ENCODE results near the gene APC2. TPM values are rescaled to one million over a fixed set of nuclear protein-coding genes. Genes with fewer than 3 reads are reported as not detected.

Gene APC2
- total and polyA plus RNA-seq, 7 experiments from 2014 or later = 0.01 to 0.24 (median 0.07) TPM

DNA sequence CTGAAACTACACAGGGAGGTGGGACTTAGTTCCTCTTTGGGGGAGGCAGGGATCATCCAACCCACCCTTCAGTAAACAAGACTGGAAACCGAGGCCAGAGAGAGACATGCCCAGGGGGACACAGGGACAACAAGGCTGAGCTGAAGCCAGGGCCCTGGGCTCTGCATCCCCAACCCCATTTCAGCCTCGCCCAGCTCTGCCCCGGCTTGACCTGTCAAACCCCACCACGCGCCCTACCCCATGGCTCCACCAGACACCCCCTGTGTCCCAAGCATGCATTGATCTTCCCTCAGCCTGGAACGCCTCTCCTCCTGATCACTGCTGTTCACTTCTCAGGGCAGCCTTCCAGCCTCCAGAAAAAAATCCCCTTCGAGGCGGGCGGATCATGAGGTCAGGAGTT lies 2.0 kb upstream of the APC2 start:
- intact Hi-C loops (cut with micrococcal nuclease) = loop anchor here in 1 of 2 donors (10.0 kb wide), 1 partner anchor 67 kb away; the partner anchor contains the start of gene ADAMTSL5
- DNase-seq (no peak), ATAC-seq (no peak)
- Mint-ChIP-seq H3K9me3 (peaks cover 0 to 4% (median 0%) of the 10 kb centered on the region in 11 donors), H3K4me1 (peaks cover 13 to 22% (median 13%) of the 10 kb centered on the region in 7 donors), H3K36me3 (peaks cover 0 to 4% (median 0%) of the 10 kb centered on the region in 5 donors), H3K4me3 (peak overlapping the region in 4 of 10 donors; percentile 10 to 63 (median 21)), H3K27ac (peak overlapping the region in 1 of 9 donors; percentile 69), H3K27me3 (peaks cover 31 to 56% (median 38%) of the 10 kb centered on the region in 5 donors)
- ChIA-PET CTCF (no interaction called here), POLR2A (no interaction called here)
- Histone ChIP-seq H3K36me3 (ENCODE audit: control insufficient read depth in 2 of 3, insufficient read depth in 3 of 3, low read length in 3 of 3) (no peaks in the 10 kb centered on the region), H3K27me3 (ENCODE audit: control insufficient read depth in 2 of 2, insufficient read depth in 2 of 2, low read length in 2 of 2) (peaks cover 12 to 43% of the 10 kb centered on the region in 2 donors), H3K9me3 (ENCODE audit: control insufficient read depth in 2 of 3, low read length in 3 of 3) (no peaks in the 10 kb centered on the region), H3K4me1 (ENCODE audit: control insufficient read depth in 2 of 2, insufficient read depth in 2 of 2, low read length in 2 of 2) (peaks cover 5 to 9% of the 10 kb centered on the region in 2 donors), H3K4me3 (ENCODE audit: low read length) (no peak overlapping the region), H3K27ac (ENCODE audit: low read depth, low read length) (no peak overlapping the region)

DNA sequence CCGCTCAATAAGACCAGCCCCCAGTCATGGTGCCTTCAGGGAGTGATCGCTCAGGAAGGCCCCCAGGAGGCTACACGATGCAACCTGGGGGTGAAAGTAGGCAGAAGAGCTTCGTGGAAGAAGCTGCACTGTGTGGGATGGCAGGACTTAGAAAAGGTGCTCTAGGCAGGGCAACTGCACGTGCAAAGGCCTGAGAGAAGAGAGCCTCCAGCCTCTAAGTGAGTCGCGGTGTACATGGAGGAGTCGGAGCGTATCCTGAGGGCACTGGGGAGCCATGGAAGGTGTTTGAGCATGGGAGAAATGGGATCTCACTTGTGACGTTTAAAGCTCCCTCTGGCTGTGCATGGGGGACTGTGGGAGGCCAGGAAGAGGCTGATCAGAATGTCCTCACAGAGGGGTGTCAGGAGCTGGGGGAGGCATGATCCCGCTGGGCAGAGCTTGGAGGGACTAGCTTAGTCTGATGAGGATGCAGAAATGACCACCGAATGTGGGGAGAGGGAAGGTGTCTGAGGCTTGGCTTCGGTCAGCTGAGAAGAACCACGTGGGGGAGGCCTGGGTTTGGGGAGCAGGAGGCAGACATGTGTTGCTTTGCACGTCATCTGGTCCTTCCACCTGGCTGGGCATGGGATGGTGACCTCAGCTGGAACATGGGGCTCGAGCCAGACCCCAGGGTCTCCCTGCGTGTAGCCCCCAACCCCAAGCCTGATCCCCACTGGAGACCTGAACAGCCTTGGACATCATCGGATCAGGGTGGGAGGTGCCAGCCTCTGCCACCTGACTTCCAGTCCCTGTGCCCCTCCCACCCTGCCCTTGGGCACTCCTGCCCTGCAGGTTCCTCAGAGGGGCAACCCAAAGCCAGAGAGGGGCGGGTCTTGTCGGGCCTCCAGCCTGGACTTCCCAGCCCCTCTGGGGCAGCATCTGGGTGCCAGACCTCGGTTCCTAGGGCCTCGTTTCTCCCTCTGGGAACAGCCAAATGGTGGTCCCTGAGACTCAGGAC lies 1.1 kb downstream of the APC2 start:
- H3K4me1 ChIP-seq (ENCODE audit: control insufficient read depth in 2 of 2, insufficient read depth in 2 of 2, low read length in 2 of 2) = peaks cover 8 to 14% of the 10 kb centered on the region in 2 donors
- POLR2A ChIA-PET = interaction anchor here (0.7 to 1.2 kb wide), 2 partner anchors 15 to 206 kb away, joined by 3 to 4 read pairs; no protein-coding TSS in a partner anchor
- ATAC-seq = no peak
- no peaks in the 10 kb centered on the region for H3K9me3 ChIP-seq (ENCODE audit: control insufficient read depth in 2 of 3, low read length in 3 of 3)
- H3K4me3 ChIP-seq (ENCODE audit: low read length) = no peak overlapping the region
- H3K27me3 ChIP-seq (ENCODE audit: control insufficient read depth in 2 of 2, insufficient read depth in 2 of 2, low read length in 2 of 2) = peaks cover 12 to 62% of the 10 kb centered on the region in 2 donors
- Mint-ChIP-seq H3K4me1 (peaks cover 8 to 38% (median 26%) of the 10 kb centered on the region in 7 donors), H3K27me3 (peaks cover 41 to 78% (median 51%) of the 10 kb centered on the region in 5 donors), H3K27ac (no peak overlapping the region), H3K36me3 (peaks cover 0 to 4% (median 0%) of the 10 kb centered on the region in 5 donors), H3K4me3 (peak overlapping the region in 5 of 10 donors; percentile 29 to 59 (median 34)), H3K9me3 (peaks cover 0 to 7% (median 0%) of the 10 kb centered on the region in 11 donors)
- intact Hi-C loops (cut with micrococcal nuclease) = no loop called here
- CTCF ChIA-PET = no interaction called here
- H3K36me3 ChIP-seq (ENCODE audit: control insufficient read depth in 2 of 3, insufficient read depth in 3 of 3, low read length in 3 of 3) = no peaks in the 10 kb centered on the region
- DNase-seq = no peak
- no peak overlapping the region for H3K27ac ChIP-seq (ENCODE audit: low read depth, low read length)

DNA sequence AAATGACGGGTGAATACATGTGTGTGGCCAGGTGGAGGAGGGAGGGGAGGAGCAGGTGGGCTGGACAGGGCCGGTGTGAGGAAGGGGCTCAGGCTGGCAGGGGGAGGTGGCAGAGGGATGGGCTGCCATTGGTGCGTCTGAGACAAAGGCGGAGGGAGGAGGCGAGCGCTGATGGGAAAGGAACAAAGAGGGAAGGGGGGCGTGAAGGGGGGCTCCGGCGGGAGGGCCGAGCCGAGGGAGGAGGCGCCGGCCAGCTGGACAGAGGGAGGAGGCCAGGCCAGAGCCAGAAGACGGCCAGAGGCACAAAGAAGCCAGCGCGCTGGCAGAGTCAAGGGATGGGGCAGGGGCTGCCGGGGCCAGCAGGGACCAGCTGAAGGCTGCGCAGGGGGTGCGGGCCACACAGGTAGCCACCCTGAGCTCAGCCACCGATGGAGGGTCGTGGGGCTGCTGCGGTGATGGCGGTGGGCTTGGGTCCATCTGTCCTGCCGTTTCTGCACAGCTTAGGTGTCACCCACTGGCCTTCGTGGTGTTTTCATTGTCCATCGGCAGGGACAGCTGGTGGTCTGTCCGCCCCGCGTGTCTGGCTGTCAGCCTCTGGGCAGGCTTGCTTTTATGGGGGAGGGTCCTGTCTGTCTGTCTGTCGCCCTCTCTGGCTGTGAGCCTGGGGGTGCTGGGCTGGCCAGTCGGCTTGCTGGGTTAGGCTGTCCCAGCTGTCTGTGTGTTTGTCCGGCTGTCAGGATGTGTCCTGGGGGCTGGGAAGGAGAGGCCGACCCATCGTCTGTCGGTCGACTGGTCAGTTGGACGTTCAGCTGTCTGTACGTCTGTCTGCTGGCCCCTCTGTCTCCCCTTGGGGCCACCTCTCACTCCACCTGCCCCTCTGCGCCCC lies 2.2 kb downstream of the APC2 start:
- H3K36me3 ChIP-seq (ENCODE audit: control insufficient read depth in 2 of 3, insufficient read depth in 3 of 3, low read length in 3 of 3) = no peaks in the 10 kb centered on the region
- H3K4me1 Mint-ChIP-seq = peaks cover 8 to 38% (median 26%) of the 10 kb centered on the region in 7 donors
- H3K27me3 ChIP-seq (ENCODE audit: control insufficient read depth in 2 of 2, insufficient read depth in 2 of 2, low read length in 2 of 2) = peaks cover 12 to 60% of the 10 kb centered on the region in 2 donors
- no peaks in the 10 kb centered on the region for H3K9me3 ChIP-seq (ENCODE audit: control insufficient read depth in 2 of 3, low read length in 3 of 3)
- intact Hi-C loops (cut with micrococcal nuclease) = no loop called here
- no peak overlapping the region for H3K4me3 ChIP-seq (ENCODE audit: low read length)
- ATAC-seq = no peak
- no peak overlapping the region for H3K27ac ChIP-seq (ENCODE audit: low read depth, low read length)
- H3K27ac Mint-ChIP-seq = no peak overlapping the region
- DNase-seq = no peak
- peaks cover 0 to 4% (median 0%) of the 10 kb centered on the region in 5 donors for H3K36me3 Mint-ChIP-seq
- peaks cover 0 to 7% (median 0%) of the 10 kb centered on the region in 11 donors for H3K9me3 Mint-ChIP-seq
- ChIA-PET CTCF (no interaction called here), POLR2A (interaction anchor here (0.5 kb wide), 1 partner anchor 587 kb away, joined by 3 read pairs; no protein-coding TSS in a partner anchor)
- peaks cover 41 to 76% (median 50%) of the 10 kb centered on the region in 5 donors for H3K27me3 Mint-ChIP-seq
- H3K4me1 ChIP-seq (ENCODE audit: control insufficient read depth in 2 of 2, insufficient read depth in 2 of 2, low read length in 2 of 2) = peaks cover 8 to 15% of the 10 kb centered on the region in 2 donors
- H3K4me3 Mint-ChIP-seq = no peak overlapping the region

DNA sequence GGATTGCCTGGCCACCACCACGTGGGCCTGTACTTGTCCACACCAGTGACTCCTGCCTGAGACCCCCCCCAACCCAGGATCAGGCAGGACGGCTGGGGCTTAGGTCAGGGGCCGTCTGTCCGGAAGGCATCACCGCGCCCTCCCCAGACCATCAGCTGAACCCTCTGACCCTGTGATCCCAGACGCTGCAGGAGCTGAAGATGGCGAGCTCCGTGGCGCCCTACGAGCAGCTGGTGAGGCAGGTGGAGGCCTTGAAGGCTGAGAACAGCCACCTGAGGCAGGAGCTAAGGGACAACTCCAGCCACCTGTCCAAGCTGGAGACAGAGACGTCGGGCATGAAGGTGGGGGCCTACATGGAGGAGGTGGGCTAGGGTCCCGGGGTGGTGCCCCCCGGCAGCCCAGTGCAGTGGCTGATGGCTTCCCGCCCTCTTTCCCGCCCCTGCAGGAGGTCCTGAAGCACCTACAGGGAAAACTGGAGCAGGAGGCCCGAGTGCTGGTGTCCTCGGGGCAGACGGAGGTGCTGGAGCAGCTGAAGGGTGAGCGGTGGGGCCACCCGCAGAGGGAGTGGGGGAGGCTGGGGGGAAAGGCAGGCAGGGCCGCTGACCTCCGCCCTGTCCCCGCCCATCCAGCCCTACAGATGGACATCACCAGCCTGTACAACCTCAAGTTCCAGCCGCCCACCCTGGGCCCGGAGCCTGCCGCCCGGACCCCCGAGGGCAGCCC lies 3.0 kb downstream of the APC2 start:
- no peak for DNase-seq

DNA sequence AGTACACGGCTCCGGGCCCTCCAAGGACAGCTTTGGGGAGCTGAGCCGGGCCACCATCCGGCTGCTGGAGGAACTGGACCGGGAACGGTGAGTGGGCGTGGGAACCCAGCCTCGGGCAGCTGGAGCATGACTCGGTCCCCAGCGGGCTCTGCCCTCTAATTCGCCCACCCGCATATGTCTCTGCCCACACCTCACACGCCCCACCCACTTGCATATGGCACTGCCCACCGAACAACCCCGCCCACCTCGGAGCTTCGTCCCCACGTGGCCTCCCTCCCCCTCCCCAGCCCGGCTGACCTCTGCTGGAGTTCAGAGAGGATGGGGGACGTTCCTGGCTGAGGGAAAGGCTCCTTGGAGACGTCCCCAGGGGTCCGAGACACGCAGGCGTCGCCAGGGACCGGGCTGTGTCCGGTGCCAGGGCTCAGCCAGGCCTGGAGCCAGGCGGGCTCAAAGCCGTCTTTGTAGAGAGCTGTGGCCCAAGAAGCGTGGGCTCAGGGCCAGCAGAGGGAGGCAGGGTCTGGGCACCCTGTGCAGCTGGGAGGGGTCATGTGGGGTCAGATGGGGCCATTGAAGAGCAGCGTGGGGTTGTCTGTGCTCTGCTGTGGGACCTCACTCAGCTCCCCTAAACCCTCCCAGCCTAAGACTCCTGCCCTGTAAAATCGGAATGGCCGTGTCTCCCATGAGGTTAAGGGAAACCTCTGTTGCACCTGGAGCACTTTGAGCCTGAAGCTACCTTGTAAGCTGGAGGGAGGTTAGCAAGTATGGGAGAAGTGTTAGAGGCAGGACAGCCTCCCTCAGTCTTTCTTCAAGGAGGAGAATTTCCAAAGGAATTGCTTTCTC lies 3.8 kb downstream of the APC2 start:
- Mint-ChIP-seq H3K4me3 (peak overlapping the region in 3 of 10 donors; percentile 37 to 47 (median 47)), H3K36me3 (peaks cover 0 to 4% (median 0%) of the 10 kb centered on the region in 5 donors), H3K27ac (no peak overlapping the region), H3K4me1 (peaks cover 8 to 33% (median 26%) of the 10 kb centered on the region in 7 donors), H3K27me3 (peaks cover 33 to 74% (median 37%) of the 10 kb centered on the region in 5 donors), H3K9me3 (peaks cover 0 to 7% (median 0%) of the 10 kb centered on the region in 11 donors)
- ChIA-PET CTCF (interaction anchor here (0.6 kb wide), 1 partner anchor 946 kb away, joined by 4 read pairs; no protein-coding TSS in a partner anchor), POLR2A (interaction anchor here (0.6 to 1.1 kb wide), 2 partner anchors 11 to 243 kb away, joined by 3 to 4 read pairs; no protein-coding TSS in a partner anchor)
- ATAC-seq = no peak
- no peak overlapping the region for H3K4me3 ChIP-seq (ENCODE audit: low read length)
- H3K36me3 ChIP-seq (ENCODE audit: control insufficient read depth in 2 of 3, insufficient read depth in 3 of 3, low read length in 3 of 3) = no peaks in the 10 kb centered on the region
- peaks cover 8 to 15% of the 10 kb centered on the region in 2 donors for H3K4me1 ChIP-seq (ENCODE audit: control insufficient read depth in 2 of 2, insufficient read depth in 2 of 2, low read length in 2 of 2)
- DNase-seq = no peak
- H3K9me3 ChIP-seq (ENCODE audit: control insufficient read depth in 2 of 3, low read length in 3 of 3) = no peaks in the 10 kb centered on the region
- H3K27me3 ChIP-seq (ENCODE audit: control insufficient read depth in 2 of 2, insufficient read depth in 2 of 2, low read length in 2 of 2) = peaks cover 5 to 49% of the 10 kb centered on the region in 2 donors
- intact Hi-C loops (cut with micrococcal nuclease) = no loop called here
- H3K27ac ChIP-seq (ENCODE audit: low read depth, low read length) = no peak overlapping the region

More for the DNA sequence above, 3.0 kb downstream of the APC2 start:
- Mint-ChIP-seq H3K4me3 (peak overlapping the region in 1 of 10 donors; percentile 30), H3K4me1 (peaks cover 8 to 33% (median 26%) of the 10 kb centered on the region in 7 donors), H3K27me3 (peaks cover 34 to 75% (median 42%) of the 10 kb centered on the region in 5 donors), H3K36me3 (peaks cover 0 to 4% (median 0%) of the 10 kb centered on the region in 5 donors), H3K27ac (no peak overlapping the region), H3K9me3 (peaks cover 0 to 7% (median 0%) of the 10 kb centered on the region in 11 donors)
- no peak for ATAC-seq
- ChIA-PET POLR2A (interaction anchor here (1.1 kb wide), 1 partner anchor 10 kb away, joined by 4 read pairs; no protein-coding TSS in a partner anchor), CTCF (no interaction called here)
- intact Hi-C loops (cut with micrococcal nuclease) = no loop called here
- no peaks in the 10 kb centered on the region for H3K9me3 ChIP-seq (ENCODE audit: control insufficient read depth in 2 of 3, low read length in 3 of 3)
- no peaks in the 10 kb centered on the region for H3K36me3 ChIP-seq (ENCODE audit: control insufficient read depth in 2 of 3, insufficient read depth in 3 of 3, low read length in 3 of 3)
- H3K27ac ChIP-seq (ENCODE audit: low read depth, low read length) = no peak overlapping the region
- H3K4me1 ChIP-seq (ENCODE audit: control insufficient read depth in 2 of 2, insufficient read depth in 2 of 2, low read length in 2 of 2) = peaks cover 8 to 15% of the 10 kb centered on the region in 2 donors
- H3K4me3 ChIP-seq (ENCODE audit: low read length) = no peak overlapping the region
- peaks cover 6 to 52% of the 10 kb centered on the region in 2 donors for H3K27me3 ChIP-seq (ENCODE audit: control insufficient read depth in 2 of 2, insufficient read depth in 2 of 2, low read length in 2 of 2)

All from naive thymus-derived CD4-positive, alpha-beta T cell (primary cell).